Fibroblast of gingiva (primary cell): ENCODE data around the gene PISD.

ENCODE experiments used
- DNase-seq: peaks from one replicate; pipeline ENCODE4 v3.0.0-alpha.2; 2011; ENCODE audit warnings: low read depth

Gene PISD

DNA sequence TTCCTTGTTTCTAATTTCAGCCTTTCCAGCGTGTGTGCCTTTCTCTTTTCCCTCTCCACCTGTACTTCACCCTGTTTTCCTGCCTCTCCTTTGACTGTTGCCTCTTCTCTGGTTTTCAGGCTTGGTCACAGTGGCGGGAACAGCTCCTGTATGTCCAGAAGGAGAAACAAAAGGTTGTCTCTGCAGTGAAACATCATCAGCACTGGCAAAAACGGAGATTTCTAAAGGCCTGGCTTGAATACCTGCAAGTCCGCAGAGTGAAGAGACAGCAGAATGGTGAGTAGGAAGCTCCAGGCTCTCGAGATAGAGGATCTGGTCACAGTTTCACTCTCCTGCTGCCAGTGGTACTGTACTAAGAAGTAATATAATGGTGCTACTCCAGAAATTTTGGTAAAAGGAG is 89.1 kb downstream of the PISD start:
- DNase-seq, result no peak

DNA sequence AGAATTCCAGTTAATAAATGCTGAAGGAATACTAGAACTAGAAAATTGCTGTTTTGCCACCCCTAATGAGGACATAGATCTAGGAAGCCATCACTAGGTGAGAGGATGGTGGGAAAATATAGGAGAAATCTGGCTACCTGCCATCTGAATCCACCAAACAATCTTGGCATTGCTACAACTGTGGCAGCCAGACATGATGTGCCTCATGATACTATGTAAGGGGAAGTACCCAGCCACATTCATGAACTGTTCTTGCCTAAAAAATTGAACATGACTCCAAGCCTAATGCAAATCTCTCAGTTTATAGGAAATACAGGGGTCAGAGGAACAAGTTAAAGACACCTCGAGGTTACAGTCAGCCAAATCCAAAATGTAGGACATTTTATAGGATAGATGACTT is 92.9 kb downstream of the PISD start:
- no peak for DNase-seq
